NCI-H2196 (cell line): ENCODE results near the gene ZBTB16.

ENCODE experiments used
- DNase-seq: peaks from one replicate; lab custom pipeline; 2025; ENCODE audit not compliant: unreplicated experiment; lab: John Stamatoyannopoulos, UW

ZBTB16 gene

DNA sequence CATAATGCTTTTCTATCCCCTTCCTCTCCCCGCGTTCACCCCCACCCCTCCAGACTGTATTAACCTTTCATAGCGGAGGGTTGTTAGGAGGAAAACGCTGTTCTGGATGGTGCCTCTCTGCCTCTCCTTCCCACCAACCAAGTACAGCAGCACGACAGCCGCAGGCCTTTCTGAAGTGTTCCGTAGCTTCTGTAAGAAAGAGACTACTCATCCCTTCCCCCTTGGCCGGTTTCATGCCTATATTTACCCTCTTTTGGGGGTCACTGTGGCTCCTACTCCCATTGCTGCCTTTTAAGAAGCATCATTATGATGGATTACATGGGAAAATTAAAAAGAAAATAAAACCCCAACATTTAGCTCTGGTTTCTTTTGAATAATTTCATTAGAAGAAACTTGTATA, 46.5 kb downstream of the ZBTB16 start:
- no peak for DNase-seq

DNA sequence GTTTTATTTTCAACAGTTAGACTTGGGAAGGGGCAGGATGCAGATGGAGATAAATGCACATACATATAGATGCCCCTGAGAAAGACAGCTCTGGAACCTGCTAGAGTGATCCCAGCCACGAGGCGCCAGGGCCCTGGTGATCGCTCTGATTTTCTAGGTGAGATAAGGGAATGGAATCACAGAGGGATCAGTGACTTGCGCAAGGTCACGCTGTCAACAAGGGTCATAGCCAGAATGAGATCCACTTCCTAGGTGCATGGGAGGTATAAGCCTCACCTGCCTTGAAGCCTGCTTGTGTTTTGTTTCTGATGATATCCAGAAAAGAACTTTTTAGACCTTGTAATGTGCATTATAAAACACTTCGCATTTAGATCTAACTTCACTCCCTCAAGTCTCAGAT, 47.5 kb downstream of the ZBTB16 start:
- DNase-seq, result no peak

DNA sequence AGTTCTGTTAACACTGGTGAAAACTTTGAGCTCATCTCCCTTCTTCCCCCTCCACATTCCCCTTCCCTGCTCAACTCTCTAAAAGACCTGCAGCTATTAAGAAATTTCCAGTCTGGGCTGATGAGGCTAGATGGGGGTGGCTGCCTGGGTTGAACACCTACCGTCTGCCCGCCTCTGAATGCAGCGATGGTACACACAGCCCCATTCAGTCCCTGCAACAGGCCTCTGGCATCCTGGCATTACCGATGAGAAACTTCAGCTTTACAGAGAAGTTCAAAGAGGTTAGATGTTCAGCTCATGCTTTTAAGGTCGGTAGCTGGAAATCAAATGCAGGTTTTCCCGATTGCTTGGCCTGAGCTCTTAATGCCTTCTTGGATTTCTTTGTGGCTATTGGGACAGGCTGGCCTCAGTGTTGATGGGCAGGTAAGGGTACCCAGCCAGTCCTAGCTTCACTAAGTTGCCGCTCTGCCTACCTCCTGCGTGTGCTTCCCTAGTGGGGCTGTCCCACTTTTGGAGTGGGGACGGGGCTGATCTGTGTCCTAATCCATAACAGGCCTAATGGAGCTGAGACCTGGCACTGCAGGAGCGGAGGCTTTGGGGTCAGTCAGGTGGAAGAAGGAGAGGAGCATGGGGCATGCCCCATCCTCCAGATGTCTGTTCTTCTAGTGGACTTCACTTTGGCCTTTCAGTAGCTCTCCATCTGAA, 49.1 kb downstream of the ZBTB16 start:
- DNase-seq, result no peak

DNA sequence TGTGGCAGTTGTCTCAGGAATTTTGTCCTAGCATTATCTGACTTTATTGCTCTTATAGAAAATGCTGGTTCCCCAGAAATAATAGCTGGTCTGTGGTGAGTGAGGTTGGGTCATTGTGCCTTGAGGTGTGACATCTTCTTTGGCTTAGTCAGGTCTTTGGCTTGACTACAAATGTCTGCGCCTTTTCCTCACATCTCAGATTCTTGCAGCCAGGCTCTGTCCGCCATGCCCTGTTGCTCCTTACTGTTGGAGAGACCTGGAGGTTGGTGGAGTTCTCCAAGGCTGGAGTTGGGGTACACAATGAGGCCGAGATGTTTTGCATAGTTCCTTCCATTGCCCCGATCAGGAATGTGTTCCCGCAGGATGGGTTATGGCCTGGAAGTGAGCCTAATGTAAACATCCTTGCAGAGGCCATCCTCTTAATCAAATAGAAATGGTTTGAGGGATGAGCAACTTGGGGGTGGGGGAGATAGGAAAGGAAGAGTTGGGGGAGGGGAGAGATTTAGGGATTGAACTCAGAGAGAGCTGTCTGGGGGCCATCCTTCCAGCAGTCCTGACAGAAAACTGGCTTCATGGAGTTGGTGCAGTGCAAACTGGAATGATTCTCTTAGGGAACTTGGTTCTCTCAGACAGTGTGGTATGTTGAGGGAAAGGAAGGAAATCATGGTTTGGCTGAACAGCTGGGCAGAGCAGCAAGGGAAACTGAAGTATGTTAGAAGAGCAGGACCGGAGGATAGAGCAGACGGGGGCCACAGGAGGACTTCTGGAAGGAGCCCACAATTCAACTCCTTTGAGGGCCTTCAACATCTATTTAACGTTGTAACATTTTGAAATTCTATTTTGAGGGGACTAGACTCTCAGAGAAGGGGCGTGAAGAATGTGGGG, 49.9 kb downstream of the ZBTB16 start:
- no peak for DNase-seq

DNA sequence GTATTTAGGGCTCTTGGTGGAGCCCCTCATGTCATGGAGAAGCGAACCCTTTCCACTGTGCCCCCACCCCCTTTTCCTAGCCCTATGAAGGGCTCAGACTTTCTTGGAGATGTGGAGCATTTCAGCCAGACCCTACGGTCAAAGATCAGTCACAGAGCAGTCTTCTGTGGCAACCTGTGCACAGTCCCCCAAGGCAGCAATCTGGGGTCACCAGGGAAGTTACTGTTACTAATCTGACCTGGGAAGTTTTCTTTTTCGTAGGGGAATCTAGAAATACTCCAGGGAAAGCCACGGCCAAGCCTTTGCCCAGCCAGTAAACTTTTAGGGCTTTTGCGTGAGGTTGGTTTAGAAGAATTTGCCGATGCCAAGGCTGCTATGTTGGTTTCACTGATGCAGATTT, 50.6 kb downstream of the ZBTB16 start:
- DNase-seq, result no peak

DNA sequence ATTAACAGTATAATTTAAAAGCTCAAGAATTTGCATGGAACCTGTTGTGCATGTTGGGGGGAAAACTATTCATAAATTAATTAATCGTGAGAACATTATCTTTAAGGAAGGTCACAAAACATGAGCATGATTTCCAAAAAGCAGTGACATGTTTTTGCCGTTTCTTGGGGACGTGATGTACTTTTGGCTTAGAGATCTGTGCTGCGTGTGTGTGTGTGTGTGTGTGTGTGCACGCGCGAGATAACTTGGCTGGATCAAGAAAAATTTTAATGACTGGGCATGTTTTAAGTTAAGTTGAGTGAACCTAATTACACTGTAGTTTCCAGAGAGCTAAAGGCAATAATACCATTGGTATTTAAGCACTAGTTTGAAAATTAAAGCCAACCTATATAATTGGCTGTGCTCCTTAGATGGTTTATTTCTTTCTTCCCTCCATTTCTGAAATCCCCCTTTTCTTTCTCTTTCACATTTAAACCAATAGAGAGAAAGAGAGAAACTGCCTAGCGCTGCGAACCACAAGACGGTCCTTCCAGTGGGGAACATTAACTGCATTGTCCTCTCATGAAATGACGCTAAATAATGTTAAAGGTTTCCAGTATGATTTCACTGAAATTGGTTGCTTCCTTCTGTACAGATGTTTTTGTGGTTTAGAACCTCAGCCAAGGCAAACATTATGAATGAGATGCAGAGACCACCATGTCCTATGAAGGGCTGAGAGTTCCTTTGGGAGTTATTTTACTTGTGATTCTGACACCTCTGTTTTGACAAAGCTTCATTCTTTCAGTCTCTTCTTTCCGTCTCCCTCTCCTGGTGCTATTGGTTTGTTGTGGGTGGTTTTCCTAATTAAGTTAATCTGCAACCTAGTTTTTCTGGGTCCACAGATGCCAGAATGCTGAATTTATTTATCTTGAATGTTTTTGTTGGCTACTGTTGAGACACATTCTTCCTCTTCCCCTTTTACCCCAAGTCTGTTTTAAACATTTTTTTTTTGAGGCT, 51.7 kb downstream of the ZBTB16 start:
- no peak for DNase-seq

DNA sequence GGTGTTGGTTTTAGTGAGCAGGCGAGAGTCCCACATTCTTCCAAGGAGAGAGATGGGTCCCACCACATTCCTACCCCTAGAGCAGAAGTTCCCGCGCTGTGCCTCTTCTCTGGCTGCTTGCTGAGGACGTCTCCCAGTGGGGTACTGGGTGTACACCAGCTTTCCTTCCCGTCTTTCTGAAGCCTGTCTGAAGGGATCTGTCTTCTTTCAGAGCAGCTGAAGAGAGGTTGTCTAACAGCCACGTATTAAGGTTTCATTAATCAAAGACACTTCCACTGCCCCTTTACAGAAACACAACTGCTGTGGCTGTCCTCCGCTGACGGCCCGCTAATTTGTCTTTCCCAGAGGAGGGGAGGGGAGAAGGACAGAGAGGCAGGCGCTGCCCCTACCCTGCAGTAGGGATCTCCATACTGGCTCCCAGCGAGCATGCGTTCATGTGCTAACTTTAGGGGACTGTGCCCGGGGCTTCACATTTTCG, 56.0 kb downstream of the ZBTB16 start:
- no peak for DNase-seq

DNA sequence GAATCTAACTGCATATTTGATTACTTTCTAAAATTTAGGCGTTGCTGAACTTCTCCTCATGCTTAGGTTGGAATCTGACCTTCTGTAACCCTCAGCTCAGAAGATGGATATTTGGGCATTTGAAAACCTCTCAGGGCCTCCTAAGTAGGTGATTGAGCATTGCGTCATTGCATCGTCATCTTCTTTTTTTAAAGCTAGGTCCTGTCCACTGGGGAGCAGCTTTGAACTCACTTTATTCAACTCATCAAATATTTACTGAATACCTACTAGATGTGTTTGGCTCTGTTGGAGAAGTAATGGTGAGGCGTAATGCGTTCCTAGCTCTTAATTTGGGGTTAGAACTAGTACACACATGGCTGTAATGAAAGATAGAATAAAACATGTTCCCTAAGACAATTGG, 56.8 kb downstream of the ZBTB16 start:
- DNase-seq, result no peak

DNA sequence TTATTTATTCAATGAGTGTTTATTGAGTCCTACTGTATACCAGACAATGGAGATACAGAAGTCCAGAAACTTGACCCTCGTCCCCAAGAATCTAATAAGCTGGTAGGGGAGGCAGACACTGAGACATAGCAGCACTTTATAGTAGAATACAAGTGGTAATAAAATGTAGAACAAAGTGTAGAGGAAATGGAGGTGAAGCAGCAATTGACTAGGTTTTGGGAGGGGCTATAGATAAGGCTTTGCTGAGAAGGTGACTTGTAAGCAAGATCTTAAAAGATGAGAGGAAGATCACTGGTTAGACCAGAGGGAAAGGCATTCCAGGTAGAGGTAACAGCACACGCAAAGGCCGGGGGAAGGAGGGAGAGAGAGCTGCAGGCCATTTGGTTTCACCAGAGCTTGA, 57.3 kb downstream of the ZBTB16 start:
- DNase-seq, result no peak

DNA sequence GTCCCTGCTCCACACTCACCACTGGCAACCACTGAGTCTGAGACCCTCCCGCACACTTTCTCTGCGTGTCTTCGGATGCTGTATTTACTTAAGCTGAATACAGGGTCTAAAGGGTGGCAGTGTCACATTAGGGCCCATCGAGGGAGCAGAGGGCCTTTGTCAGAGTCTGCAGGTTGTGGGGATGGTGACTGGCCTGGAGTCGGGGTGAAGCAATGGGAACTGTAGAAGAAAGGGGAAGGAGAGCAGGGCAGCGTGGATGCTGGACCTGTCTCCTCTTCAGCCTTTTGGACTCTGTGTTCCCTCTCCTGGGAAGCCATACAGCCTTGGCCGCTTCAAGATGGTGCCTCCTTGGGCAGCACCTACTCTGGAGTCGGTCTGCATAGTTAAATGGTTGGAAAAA, 61.1 kb downstream of the ZBTB16 start:
- no peak for DNase-seq

DNA sequence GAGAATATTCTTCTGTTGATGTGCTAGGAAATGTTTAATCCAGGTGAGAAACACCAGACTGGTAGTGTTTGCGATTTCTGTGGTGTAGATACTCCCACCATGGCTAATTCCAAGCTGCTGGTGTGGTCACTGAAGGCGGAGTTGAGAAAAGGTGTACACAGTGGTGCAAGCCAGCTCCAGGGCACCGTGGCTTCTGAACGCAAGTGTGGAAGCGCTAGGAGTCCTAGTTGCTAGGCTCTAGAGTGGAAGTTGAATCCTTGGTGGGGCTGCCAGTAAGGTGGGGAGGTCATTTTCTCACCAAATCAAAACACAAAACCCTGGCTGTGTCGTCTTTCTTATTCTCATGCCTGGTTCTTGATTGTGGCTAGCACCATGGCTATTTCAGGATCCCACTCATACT, 61.6 kb downstream of the ZBTB16 start:
- DNase-seq, result no peak

DNA sequence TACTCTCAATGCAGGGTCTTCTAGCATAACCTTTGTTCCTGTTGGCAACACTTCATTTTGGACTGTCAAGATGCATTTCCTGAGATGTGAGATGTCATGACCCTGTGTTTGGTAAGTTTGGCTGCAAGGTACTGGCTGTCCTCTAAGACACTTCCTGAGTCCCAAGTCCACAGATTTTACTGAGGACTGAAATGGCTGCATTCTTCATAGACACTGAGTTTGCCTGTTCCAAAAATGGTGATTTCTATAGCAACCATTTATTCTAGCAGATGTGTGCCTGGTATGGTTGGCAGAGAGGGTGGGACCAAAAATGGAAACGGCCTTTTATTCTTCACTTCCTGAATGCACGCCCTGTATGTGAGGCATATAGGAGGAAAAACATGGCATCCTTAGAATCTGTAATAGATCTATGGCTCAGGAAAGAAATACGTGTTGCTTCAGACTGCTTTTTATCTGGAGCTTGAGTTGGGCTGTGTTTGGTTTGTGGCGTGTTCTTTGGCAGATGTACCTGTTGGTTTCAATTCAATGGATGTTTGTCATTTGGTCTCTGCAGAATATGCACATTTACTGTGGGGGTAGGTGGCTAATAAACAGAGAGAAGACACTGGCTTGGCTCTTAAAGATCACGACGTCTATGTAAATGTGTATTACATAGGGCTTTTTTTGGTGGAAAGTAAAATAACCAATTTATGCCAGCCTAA, 62.4 kb downstream of the ZBTB16 start:
- DNase-seq, result no peak

DNA sequence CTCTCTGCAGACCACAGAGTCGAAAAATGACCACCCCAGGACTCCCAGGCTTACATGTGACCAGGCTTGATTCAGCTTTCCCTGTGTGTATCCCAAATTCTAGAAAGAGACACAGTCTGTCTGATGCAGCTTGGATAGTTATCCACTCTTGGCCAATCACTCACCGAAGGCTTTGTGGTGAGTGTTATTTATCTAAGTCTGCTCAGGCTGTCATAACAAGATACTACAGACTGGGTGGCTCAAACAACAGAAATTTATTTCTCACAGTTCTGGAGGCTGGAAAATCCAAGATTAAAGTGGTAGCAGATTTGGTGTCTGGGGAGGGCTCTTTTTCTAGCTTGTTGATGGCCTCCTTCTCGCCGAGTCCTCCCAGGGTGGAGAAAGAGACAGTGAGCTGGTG, 63.2 kb downstream of the ZBTB16 start:
- no peak for DNase-seq

DNA sequence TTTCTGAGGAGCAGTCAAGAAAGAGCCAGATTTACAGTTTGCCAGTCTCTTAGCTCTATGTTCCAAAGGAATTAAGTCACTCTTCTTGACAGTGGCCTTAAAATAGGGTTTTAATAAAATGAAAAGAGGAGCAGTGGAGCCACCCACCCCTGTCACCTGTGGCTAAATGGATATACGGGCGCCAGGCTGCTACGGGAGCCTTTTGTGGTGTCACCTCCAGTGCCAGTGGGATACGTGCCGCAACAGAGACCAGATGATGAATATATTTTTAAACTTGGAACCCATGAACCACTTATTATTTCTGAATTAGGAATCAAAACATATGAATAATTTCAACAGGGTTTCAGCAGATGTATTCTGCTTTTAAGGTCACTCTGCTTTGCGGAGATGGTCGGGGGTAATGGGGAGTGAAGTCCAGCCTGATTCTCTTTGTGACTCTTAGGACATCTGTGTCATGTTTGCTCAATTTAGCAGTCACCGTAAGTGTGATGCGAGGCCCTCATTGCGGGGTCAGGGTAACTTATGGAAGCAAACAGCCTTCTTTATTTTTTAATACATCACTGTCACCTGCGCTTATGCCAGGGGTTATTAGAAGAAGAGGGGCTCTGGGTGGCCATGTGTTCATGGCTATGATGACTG, 64.3 kb downstream of the ZBTB16 start:
- no peak for DNase-seq

DNA sequence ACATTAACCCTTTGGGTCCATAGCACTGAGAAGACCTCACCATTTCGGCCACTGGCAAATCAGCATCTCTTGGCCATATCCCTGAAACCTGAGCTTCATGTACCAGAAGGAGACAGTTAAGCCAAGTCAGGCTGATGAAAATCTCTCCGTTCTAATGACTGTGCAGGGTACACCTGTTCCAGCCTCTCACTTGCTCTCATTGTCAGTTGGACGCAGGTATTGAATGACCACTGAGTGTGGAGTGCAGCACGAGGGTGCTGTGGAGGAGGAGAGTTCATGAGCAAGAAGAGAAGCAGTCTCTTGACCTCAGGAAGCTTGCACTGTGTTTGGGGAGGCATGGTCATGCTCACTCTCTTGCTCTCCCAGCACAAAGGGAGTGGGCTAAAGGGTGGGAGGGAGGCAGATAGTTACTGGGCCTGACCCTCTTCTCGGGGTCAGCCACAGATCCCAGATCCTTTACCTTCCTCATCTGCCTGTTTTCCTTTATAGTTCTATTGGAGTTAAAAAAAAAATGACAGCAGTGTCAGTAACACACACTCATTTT, 65.2 kb downstream of the ZBTB16 start:
- peak; percentile 48 for DNase-seq

DNA sequence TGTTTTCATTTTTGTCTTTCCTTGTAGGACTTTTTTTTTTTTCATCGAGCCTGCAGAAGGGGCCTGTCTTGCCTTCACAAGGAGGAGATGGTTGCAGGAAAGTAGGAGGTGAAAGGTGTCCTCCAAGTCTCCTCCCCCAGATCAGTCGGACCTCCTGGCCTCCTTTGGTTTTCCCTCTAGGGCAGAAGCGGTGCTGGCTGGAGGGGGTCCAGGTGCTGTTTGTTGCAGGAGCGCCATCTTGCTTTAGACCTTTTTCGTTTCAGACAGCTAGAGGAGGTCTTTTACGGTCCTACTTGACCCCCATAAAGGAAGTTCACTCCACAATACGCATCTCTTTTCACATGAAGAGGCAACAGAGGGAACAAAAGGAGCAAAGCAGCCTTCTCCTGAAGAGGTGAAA, 66.0 kb downstream of the ZBTB16 start:
- no peak for DNase-seq

DNA sequence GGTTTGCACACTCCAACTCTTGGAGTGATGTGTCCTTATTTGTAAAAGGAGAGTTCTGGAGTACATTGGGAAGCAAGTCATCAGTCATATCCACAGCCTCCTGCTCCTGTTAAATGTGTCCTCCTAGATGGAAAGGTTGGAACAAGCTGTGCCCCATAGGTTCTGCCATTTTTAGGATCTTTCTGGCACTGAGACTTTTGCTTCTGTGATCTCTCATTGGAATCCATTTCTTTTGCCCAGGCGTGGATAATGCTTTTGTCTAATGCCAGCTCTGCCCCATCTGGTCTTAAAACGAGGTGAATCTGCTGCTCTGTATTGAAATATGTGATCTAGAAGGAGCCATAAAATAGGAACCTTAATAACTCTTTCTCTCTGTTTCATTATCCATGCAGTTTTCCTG, 66.4 kb downstream of the ZBTB16 start:
- DNase-seq, result no peak

DNA sequence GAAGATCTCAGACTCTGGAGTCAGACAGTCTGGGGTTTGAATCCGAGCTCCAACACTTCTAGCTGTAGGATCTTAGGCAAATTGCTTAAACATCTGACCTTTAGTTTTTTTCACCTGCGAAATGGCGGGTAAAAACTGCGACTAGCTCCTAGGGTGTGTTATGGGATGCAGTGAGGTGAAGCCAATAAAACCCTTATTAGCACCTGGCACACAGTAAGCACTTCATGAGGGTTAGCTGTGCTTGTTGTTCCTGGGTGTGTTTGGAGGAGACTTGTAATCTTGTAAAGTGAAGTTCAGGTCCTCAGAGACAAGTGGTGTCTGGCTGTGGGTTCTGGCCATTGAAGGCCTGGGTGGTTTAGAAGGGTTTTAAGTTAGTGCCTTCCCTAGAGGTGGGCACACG, 68.9 kb downstream of the ZBTB16 start:
- DNase-seq, result no peak

DNA sequence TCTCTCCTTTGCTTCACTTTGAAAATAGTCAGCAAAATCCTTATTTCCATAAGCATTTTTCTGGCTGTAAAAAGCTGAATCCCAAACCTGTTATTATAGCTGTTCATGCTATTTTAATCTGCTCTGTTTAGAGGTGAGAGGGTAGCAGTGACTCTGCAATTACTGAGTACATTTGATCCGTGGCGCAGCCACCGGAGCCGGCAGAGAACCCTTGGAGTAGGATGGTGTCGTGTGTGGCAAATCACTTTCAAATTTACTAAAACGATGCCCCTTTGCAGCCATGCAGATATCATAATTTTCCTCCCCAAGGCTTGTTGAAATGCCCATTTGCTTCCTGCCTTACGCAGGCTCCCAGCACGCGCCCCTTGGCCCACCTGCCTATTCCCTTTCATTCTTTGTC, 69.6 kb downstream of the ZBTB16 start:
- no peak for DNase-seq

DNA sequence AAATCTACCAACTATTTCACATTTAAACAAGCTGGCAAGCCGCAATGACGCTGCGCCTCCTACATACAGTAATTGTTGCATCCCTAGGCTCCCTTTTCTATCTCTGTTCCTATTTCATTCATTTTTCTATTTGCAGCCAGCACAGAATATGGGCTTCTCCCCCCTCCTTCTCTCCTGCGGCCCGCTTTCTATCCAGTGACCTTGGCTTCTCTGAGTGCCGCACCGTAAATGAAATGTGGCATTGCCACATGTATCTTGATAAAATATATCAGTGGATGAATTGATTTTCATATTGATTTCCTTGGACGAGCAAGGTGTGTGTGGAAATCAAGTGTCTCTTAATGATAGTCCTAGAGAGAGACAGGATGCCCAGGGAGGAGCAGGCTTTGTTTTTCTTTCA, 70.2 kb downstream of the ZBTB16 start:
- no peak for DNase-seq
